Urinary bladder (tissue), 4 donors: ENCODE data around the gene HMHB1. TPM values are rescaled to one million over a fixed set of nuclear protein-coding genes. Genes with fewer than 3 reads are reported as not detected.

Experiments used
- DNase-seq: peaks from one replicate; pipeline ENCODE4 v3.0.0-alpha.2; 2015; ENCODE audit errors: extremely low spot score
- H3K27ac ChIP-seq: one replicate; pipeline ENCODE4 v1.5.1; 2013; ENCODE audit warnings: low read depth, mild to moderate bottlenecking, moderate library complexity
- H3K36me3 ChIP-seq: one replicate; pipeline ENCODE4 v1.6.1; 2013; ENCODE audit warnings: mild to moderate bottlenecking, moderate library complexity; ENCODE audit not compliant: insufficient read depth
- H3K4me1 ChIP-seq: one replicate; pipeline ENCODE4 v1.6.1; 2013; ENCODE audit warnings: mild to moderate bottlenecking, moderate library complexity; ENCODE audit not compliant: insufficient read depth
- H3K4me3 ChIP-seq: one replicate; pipeline ENCODE4 v1.5.1; 2013; ENCODE audit warnings: low read depth, low read length
- WGBS: extraction: QIAGEN DNeasy Blood & Tissue Kit; methylation state at CpG from one replicate; pipeline ENCODE4 v1.1.7; 2013; 5-methylcytosine and 5-hydroxymethylcytosine counted together
- polyA plus RNA-seq: library from polyadenylated mRNA; stranded (reverse); fragments of 200-250 nt; gene quantifications from one replicate; pipeline ENCODE4 v1.2.3, GENCODE V29; 2013
- total RNA-seq: library from RNA; depleted of rRNA; stranded (reverse); fragments of >200 nt; gene quantifications from one replicate; pipeline ENCODE4 v1.2.3, GENCODE V29; 2014
- donor health status: healthy with polysubstance abuse.
- donor health status: healthy.

Gene HMHB1
- total and polyA plus RNA-seq, 2 donors, result not detected

- DNase-seq, result no peak
- Histone ChIP-seq H3K36me3 (no peaks in the 10 kb centered on the region), H3K4me1 (no peaks in the 10 kb centered on the region), H3K27ac (no peak overlapping the region), H3K4me3 (no peak overlapping the region)
- WGBS, result 60% methylated on average over 8 of the region's 8 CpGs
Observed at GRCh38 chr5:143865426-143866025, 53.6 kb downstream of the HMHB1 start.
